ENCODE measurements around the gene SCGB1D1. TPM values are rescaled to one million over a fixed set of nuclear protein-coding genes. Genes with fewer than 3 reads are reported as not detected.
"Not testable (repeated sequence)": the region's sequence is repeated elsewhere in the genome, so short reads cannot be mapped to it uniquely, and the experiment has no call there.

SCGB1D1 gene
- total RNA-seq, 1 experiment from 2014 or later, result not detected

DNA sequence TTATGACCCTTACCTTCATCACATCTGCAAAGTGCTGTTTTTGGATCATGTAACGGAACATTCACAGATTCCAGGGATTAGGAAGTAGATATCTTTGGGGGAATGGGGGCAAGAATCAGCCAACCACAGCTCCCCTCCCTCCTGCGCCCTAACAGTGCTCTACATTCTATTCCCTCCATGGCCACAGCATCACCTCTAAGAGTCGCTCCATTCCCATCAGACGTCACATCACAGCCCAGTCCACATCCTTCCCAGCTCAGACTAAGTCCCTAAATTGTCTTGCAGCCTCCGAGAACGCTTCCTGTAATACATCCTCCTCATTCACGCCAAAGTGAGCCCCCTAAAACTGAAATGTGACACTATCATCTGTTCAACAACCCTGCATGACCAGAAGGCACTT is 5.9 kb downstream of the SCGB1D1 start:
- Mint-ChIP-seq H3K27me3 (ENCODE audit: insufficient read depth, unreplicated experiment) (peaks cover 71% of the 10 kb centered on the region), H3K4me3 (ENCODE audit: unreplicated experiment) (no peak overlapping the region), H3K36me3 (ENCODE audit: insufficient read depth, unreplicated experiment) (no peaks in the 10 kb centered on the region), H3K4me1 (ENCODE audit: insufficient read depth, unreplicated experiment) (no peaks in the 10 kb centered on the region), H3K27ac (ENCODE audit: low read depth, unreplicated experiment) (no peak overlapping the region), H3K9me3 (ENCODE audit: unreplicated experiment) (no peaks in the 10 kb centered on the region)
- ChIA-PET CTCF (interaction anchor here (0.6 kb wide), 1 partner anchor 557 kb away, joined by 3 read pairs; no protein-coding TSS in a partner anchor), POLR2A (no interaction called here)
- intact Hi-C loops (cut with micrococcal nuclease), result no loop called here
- DNase-seq (ENCODE audit: unreplicated experiment), result no peak
- no TSS peak for BruUV-seq (replicated peaks)
- TF ChIP-seq, protein P1, sequence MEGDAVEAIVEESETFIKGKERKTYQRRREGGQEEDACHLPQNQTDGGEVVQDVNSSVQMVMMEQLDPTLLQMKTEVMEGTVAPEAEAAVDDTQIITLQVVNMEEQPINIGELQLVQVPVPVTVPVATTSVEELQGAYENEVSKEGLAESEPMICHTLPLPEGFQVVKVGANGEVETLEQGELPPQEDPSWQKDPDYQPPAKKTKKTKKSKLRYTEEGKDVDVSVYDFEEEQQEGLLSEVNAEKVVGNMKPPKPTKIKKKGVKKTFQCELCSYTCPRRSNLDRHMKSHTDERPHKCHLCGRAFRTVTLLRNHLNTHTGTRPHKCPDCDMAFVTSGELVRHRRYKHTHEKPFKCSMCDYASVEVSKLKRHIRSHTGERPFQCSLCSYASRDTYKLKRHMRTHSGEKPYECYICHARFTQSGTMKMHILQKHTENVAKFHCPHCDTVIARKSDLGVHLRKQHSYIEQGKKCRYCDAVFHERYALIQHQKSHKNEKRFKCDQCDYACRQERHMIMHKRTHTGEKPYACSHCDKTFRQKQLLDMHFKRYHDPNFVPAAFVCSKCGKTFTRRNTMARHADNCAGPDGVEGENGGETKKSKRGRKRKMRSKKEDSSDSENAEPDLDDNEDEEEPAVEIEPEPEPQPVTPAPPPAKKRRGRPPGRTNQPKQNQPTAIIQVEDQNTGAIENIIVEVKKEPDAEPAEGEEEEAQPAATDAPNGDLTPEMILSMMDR (IDR thresholded peaks at IDR 0.05; ENCODE audit: unreplicated experiment), result no peak

DNA sequence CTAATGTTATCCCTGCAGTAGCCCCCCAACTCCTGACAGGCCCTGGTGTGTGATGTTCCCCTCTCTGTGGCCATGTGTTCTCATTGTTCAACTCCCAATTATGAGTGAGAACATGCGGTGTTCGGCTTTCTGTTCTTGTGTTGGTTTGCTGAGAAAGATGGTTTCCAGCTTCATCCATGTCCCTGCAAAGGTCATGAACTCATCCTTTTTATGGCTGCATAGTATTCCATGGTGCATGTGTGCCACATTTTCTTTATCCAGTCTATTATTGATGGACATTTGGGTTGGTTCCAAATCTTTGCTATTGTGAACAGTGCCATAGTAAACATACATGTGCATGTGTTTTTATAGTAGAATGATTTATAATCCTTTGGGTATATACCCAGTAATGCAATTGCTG is 7.4 kb downstream of the SCGB1D1 start:
- CTCF ChIA-PET; intact Hi-C loops (cut with micrococcal nuclease); DNase-seq (ENCODE audit: unreplicated experiment); BruUV-seq (replicated peaks); H3K4me3 Mint-ChIP-seq (ENCODE audit: unreplicated experiment); POLR2A ChIA-PET; H3K4me1 Mint-ChIP-seq (ENCODE audit: insufficient read depth, unreplicated experiment); H3K9me3 Mint-ChIP-seq (ENCODE audit: unreplicated experiment); H3K36me3 Mint-ChIP-seq (ENCODE audit: insufficient read depth, unreplicated experiment); H3K27ac Mint-ChIP-seq (ENCODE audit: low read depth, unreplicated experiment): not testable (repeated sequence)
- peaks cover 71% of the 10 kb centered on the region for H3K27me3 Mint-ChIP-seq (ENCODE audit: insufficient read depth, unreplicated experiment)

DNA sequence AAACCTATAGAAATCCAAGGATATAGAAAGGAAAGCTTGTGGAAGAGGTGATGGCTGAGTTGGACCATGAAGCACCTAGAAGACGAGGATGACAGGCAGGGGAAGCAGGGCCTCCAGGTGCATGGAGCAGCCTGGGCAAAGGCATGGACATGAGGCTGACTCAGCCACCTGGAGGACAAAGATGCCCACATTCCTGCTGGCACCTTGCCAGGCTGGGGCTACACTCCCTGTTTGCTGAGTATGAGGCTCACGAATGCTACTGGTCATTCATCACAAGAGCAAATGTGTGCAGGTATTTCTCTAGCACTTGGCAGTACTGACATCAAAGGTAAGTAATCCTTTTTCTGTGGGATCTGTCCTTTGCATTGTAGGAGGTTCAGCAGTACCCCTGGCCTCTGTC is 11.4 kb downstream of the SCGB1D1 start:
- Mint-ChIP-seq H3K9me3 (ENCODE audit: unreplicated experiment) (no peaks in the 10 kb centered on the region), H3K4me1 (ENCODE audit: insufficient read depth, unreplicated experiment) (no peaks in the 10 kb centered on the region), H3K27ac (ENCODE audit: low read depth, unreplicated experiment) (no peak overlapping the region), H3K4me3 (ENCODE audit: unreplicated experiment) (no peak overlapping the region), H3K27me3 (ENCODE audit: insufficient read depth, unreplicated experiment) (peaks cover 65% of the 10 kb centered on the region), H3K36me3 (ENCODE audit: insufficient read depth, unreplicated experiment) (no peaks in the 10 kb centered on the region)
- TF ChIP-seq, protein P1 (IDR thresholded peaks at IDR 0.05; ENCODE audit: unreplicated experiment), result no peak
- DNase-seq (ENCODE audit: unreplicated experiment), result peak; percentile 56
- intact Hi-C loops (cut with micrococcal nuclease), result no loop called here
- BruUV-seq (replicated peaks), result no TSS peak
- ChIA-PET CTCF (interaction anchor here (0.5 to 1.6 kb wide), 2 partner anchors 16 to 31 kb away, joined by 3 to 5 read pairs; no protein-coding TSS in a partner anchor), POLR2A (no interaction called here)

DNA sequence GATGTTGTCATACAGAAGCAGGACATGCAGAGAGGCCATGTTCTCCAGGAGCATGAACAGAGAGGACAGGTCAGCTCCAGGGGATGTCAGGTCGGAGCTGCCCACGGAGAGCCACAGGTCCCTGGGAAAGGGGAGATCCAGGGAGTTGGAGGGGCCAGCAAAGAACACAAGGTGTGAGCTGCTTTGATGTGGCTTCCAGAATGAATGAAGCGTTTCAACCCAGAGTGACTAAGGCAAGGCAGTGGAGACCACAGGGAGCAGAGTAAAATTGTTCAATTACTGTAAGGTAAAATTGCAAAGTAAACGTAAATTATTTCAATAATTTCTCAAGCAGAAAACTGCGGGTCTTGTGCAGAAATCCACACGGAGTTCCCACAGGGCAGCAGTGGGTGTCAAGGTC is 12.9 kb downstream of the SCGB1D1 start:
- H3K27me3 Mint-ChIP-seq (ENCODE audit: insufficient read depth, unreplicated experiment), result peaks cover 68% of the 10 kb centered on the region
- CTCF ChIA-PET, result interaction anchor here (1.6 kb wide), 1 partner anchor 14 kb away, joined by 5 read pairs; no protein-coding TSS in a partner anchor
- intact Hi-C loops (cut with micrococcal nuclease), result no loop called here
- TF ChIP-seq, protein P1 (IDR thresholded peaks at IDR 0.05; ENCODE audit: unreplicated experiment), result no peak
- H3K4me1 Mint-ChIP-seq (ENCODE audit: insufficient read depth, unreplicated experiment), result peaks cover 1% of the 10 kb centered on the region
- H3K27ac Mint-ChIP-seq (ENCODE audit: low read depth, unreplicated experiment), result no peak overlapping the region
- no TSS peak for BruUV-seq (replicated peaks)
- no peaks in the 10 kb centered on the region for H3K36me3 Mint-ChIP-seq (ENCODE audit: insufficient read depth, unreplicated experiment)
- no peak overlapping the region for H3K4me3 Mint-ChIP-seq (ENCODE audit: unreplicated experiment)
- no peak for DNase-seq (ENCODE audit: unreplicated experiment)
- no peaks in the 10 kb centered on the region for H3K9me3 Mint-ChIP-seq (ENCODE audit: unreplicated experiment)
- POLR2A ChIA-PET, result no interaction called here

DNA sequence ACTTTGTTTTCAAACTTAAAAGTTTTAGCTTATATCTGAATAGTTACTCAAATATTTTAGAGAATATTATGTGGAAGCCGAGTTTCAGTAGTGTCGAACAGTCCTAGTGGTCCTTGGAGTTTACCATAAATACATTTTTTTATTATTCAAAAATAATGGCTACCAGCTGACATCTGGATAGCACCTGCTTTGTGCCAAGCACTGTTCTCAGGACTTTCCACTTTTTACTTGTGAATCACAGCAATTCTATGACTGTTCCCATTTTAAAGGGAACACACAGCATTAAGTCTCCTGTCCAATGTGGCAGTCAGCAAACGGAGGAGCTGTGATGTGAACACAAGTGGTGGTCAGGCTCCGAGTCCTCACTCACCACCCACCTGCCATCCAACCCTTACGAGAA is 14.4 kb downstream of the SCGB1D1 start:
- H3K4me3 Mint-ChIP-seq (ENCODE audit: unreplicated experiment), result no peak overlapping the region
- POLR2A ChIA-PET, result no interaction called here

More for the DNA sequence above, 14.4 kb downstream of the SCGB1D1 start:
- no TSS peak for BruUV-seq (replicated peaks)
- no peak overlapping the region for H3K27ac Mint-ChIP-seq (ENCODE audit: low read depth, unreplicated experiment)
- TF ChIP-seq, protein P1 (IDR thresholded peaks at IDR 0.05; ENCODE audit: unreplicated experiment), result no peak
- intact Hi-C loops (cut with micrococcal nuclease), result no loop called here
- DNase-seq (ENCODE audit: unreplicated experiment), result no peak
- peaks cover 6% of the 10 kb centered on the region for H3K4me1 Mint-ChIP-seq (ENCODE audit: insufficient read depth, unreplicated experiment)
- no peaks in the 10 kb centered on the region for H3K36me3 Mint-ChIP-seq (ENCODE audit: insufficient read depth, unreplicated experiment)
- CTCF ChIA-PET, result interaction anchor here (0.7 kb wide), 1 partner anchor 73 kb away, joined by 4 read pairs; no protein-coding TSS in a partner anchor
- peaks cover 62% of the 10 kb centered on the region for H3K27me3 Mint-ChIP-seq (ENCODE audit: insufficient read depth, unreplicated experiment)
- no peaks in the 10 kb centered on the region for H3K9me3 Mint-ChIP-seq (ENCODE audit: unreplicated experiment)

All from MCF 10A (cell line).